T-helper 2 cell (primary cell): Measurements from ENCODE around the gene HSPB9.
"Not testable (repeated sequence)": the region's sequence is repeated elsewhere in the genome, so short reads cannot be mapped to it uniquely, and the experiment has no call there.

Experiments
- DNase-seq, 5 experiments: peaks; one replicate each; pipeline versions ENCODE4 v3.0.0 to v3.0.0-alpha.2; 2012 to 2022

Gene HSPB9

GRCh38 chr17:42120161-42120769 is 2.3 kb upstream of the HSPB9 start:
- DNase-seq: no peak

- peak; percentile 47 to 84 (median 64) for DNase-seq
Observed at GRCh38 chr17:42120770-42121769, 1.5 kb upstream of the HSPB9 start, which contains the start of gene KAT2A. TSS of gene KAT2A (minus strand) at chr17:42121367. CDS start at chr17:42121304, 63 bp downstream.

- DNase-seq: no peak
Observed at GRCh38 chr17:42124256-42124655, 1.7 kb downstream of the HSPB9 start.

- DNase-seq: no peak
Observed at GRCh38 chr17:42125565-42125964, 3.0 kb downstream of the HSPB9 start.

- no peak for DNase-seq
Observed at GRCh38 chr17:42126836-42127235, 4.2 kb downstream of the HSPB9 start.

- DNase-seq: no peak
Observed at GRCh38 chr17:42127414-42127813, 4.8 kb downstream of the HSPB9 start.

- DNase-seq: no peak
Observed at GRCh38 chr17:42129109-42129837, 6.7 kb downstream of the HSPB9 start.

GRCh38 chr17:42130310-42130936 is 7.8 kb downstream of the HSPB9 start:
- no peak for DNase-seq

- DNase-seq: no peak
Observed at GRCh38 chr17:42131232-42131631, 8.6 kb downstream of the HSPB9 start.

- no peak for DNase-seq
Observed at GRCh38 chr17:42131981-42132432, 9.4 kb downstream of the HSPB9 start.

- DNase-seq: peak in 1 of 5 experiments; percentile 46
Observed at GRCh38 chr17:42132941-42133340, 10.3 kb downstream of the HSPB9 start.

- peak in 1 of 5 experiments; percentile 41 for DNase-seq
Observed at GRCh38 chr17:42133461-42134041, 10.9 kb downstream of the HSPB9 start.

- DNase-seq: no peak
Observed at GRCh38 chr17:42135151-42135550, 12.5 kb downstream of the HSPB9 start.

GRCh38 chr17:42135664-42136653 is 13.4 kb downstream of the HSPB9 start:
- no peak for DNase-seq

GRCh38 chr17:42136654-42137051 is 14.0 kb downstream of the HSPB9 start:
- DNase-seq: no peak

- DNase-seq: no peak
Observed at GRCh38 chr17:42138749-42139492, 16.3 kb downstream of the HSPB9 start.

GRCh38 chr17:42140690-42141089 is 18.1 kb downstream of the HSPB9 start:
- not testable (repeated sequence) for DNase-seq

GRCh38 chr17:42141382-42141781 is 18.8 kb downstream of the HSPB9 start:
- DNase-seq: no peak

- no peak for DNase-seq
Observed at GRCh38 chr17:42142371-42142896, 19.8 kb downstream of the HSPB9 start.

- DNase-seq: not testable (repeated sequence)
Observed at GRCh38 chr17:42143138-42143537, 20.5 kb downstream of the HSPB9 start.
